ENCODE data around the gene HBG1. TPM values are rescaled to one million over a fixed set of nuclear protein-coding genes. Genes with fewer than 3 reads are reported as not detected.

HBG1 gene
- total and polyA plus RNA-seq, 2 of the 8 experiments (the other 6 are each of a cell fraction or from before 2014, with no cell fraction given) = 0.26 TPM; not detected in 1

DNA sequence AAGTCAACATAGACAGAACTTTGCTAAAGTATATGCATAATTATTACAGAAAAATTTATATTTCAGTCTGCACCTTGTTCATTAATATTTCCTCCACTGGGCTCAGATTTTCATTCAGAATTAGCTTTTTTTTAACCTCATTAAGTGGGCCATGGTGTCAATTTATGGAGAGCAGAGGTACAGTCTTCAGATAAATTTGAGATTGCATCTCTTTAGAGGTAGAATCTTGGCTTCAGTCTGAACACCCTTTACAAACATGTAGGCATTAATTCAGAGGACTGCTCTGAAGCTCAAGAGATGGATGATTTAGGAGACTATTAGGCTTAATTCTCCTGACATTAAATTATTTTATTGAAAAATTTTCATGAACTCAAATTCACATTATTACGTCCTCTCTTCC, 19.4 kb downstream of the HBG1 start:
- no peaks in the 10 kb centered on the region for H3K4me1 ChIP-seq (replicated peaks in 1 of 4; ENCODE audit: control insufficient read depth in 3 of 4, insufficient read depth in 4 of 4, low read length in 3 of 4)
- H2BK12ac ChIP-seq (ENCODE audit: low read depth, low read length) = no peak overlapping the region
- H4K8ac ChIP-seq (ENCODE audit: extremely low read depth, insufficient read depth, low read length) = no peak overlapping the region
- no peaks in the 10 kb centered on the region for H3K79me2 ChIP-seq (ENCODE audit: control insufficient read depth in 1 of 2, insufficient read depth in 2 of 2, low read length in 2 of 2)
- H3K9ac ChIP-seq (replicated peaks in 1 of 4; ENCODE audit: extremely low read depth in 1 of 4, low read depth in 3 of 4, low read length in 3 of 4) = no peak overlapping the region
- H4K5ac ChIP-seq (ENCODE audit: insufficient read length, low read depth, low read length) = no peak overlapping the region
- H3K27ac ChIP-seq (ENCODE audit: low read depth, low read length) = no peak overlapping the region
- H2AK5ac ChIP-seq (ENCODE audit: low read depth, low read length) = no peak overlapping the region
- H3K23ac ChIP-seq (ENCODE audit: insufficient read length) = no peak overlapping the region
- H3K4me2 ChIP-seq (ENCODE audit: insufficient read depth in 1 of 2, low read depth in 2 of 2, low read length in 2 of 2) = no peak overlapping the region
- H3K18ac ChIP-seq (ENCODE audit: extremely low read depth, low read length) = no peak overlapping the region
- ChIA-PET CTCF (ENCODE audit: partially characterized antibody) (interaction anchor here (1.7 kb wide), 1 partner anchor 10 kb away, joined by 4 read pairs; no protein-coding TSS in a partner anchor), POLR2A (ENCODE audit: partially characterized antibody) (no interaction called here)
- no peak overlapping the region for H3K14ac ChIP-seq (ENCODE audit: insufficient read length)
- DNase-seq (ENCODE audit: low read depth in 1 of 2, low spot score in 2 of 2) = no peak
- no peak overlapping the region for H3K56ac ChIP-seq (replicated peaks; ENCODE audit: insufficient read length, low read depth, low read length)
- no peaks in the 10 kb centered on the region for H4K20me1 ChIP-seq (replicated peaks in 1 of 2; ENCODE audit: control insufficient read depth in 1 of 2, insufficient read depth in 2 of 2, low read length in 2 of 2)
- H3K36me3 ChIP-seq (ENCODE audit: control insufficient read depth in 2 of 4, insufficient read depth in 4 of 4, low read length in 3 of 4) = no peaks in the 10 kb centered on the region
- no peak for FAIRE-seq
- no peak overlapping the region for H4K91ac ChIP-seq (replicated peaks; ENCODE audit: insufficient read length, low read length)
- H2BK20ac ChIP-seq (ENCODE audit: low read length) = no peak overlapping the region
- no peak overlapping the region for H2BK5ac ChIP-seq (ENCODE audit: low read depth, low read length)
- no peaks in the 10 kb centered on the region for H3K9me3 ChIP-seq (ENCODE audit: insufficient read depth in 2 of 2, low read depth in 1 of 2, low read length in 1 of 2)
- no peak overlapping the region for H2AFZ ChIP-seq (ENCODE audit: low read length)
- H3K27me3 ChIP-seq (replicated peaks in 1 of 4; ENCODE audit: control insufficient read depth in 3 of 4, extremely low read depth in 1 of 4, insufficient read depth in 3 of 4, low read length in 3 of 4) = no peaks in the 10 kb centered on the region
- H2BK120ac ChIP-seq (replicated peaks; ENCODE audit: low read depth, low read length) = no peak overlapping the region
- no peaks in the 10 kb centered on the region; the same call in 1 of the 2 replicates for H3K23me2 ChIP-seq (ENCODE audit: low read depth, low read length)
- no peak overlapping the region for H3K4me3 ChIP-seq (ENCODE audit: extremely low read depth in 1 of 4, insufficient read depth in 2 of 4, low read depth in 3 of 4, low read length in 4 of 4)
- 94 to 100% methylated on average over 1 of the region's 1 CpG for WGBS, 2 experiments (ENCODE audit: extremely low coverage in 1 of 2, insufficient coverage in 1 of 2, insufficient read length in 1 of 2, insufficient replicate concordance in 2 of 2, low coverage in 1 of 2, low lambda C conversion rate in 2 of 2, missing lambda C conversion rate in 1 of 2)
- no peak overlapping the region for H2BK15ac ChIP-seq (ENCODE audit: low read length)
- no peaks in the 10 kb centered on the region for H3K79me1 ChIP-seq (ENCODE audit: low read depth, low read length)
- no peak overlapping the region for H3K4ac ChIP-seq (replicated peaks; ENCODE audit: insufficient read length, low read depth, low read length)
- TF ChIP-seq GTF2F1 (IDR thresholded peaks at IDR 0.05; ENCODE audit: borderline replicate concordance, low read depth, low read length) (no peak), YY1 (IDR thresholded peaks at IDR 0.05; ENCODE audit: low read depth, low read length) (no peak), TBP (IDR thresholded peaks at IDR 0.05; ENCODE audit: low read depth, low read length) (no peak), TAF1 (IDR thresholded peaks at IDR 0.05; ENCODE audit: low read depth, low read length) (no peak), FOSL1 (IDR thresholded peaks at IDR 0.05; ENCODE audit: insufficient read depth, low read depth, low read length) (no peak), MAFK (IDR thresholded peaks at IDR 0.05; ENCODE audit: low read depth, low read length) (no peak)
- TF ChIP-seq, protein P1, sequence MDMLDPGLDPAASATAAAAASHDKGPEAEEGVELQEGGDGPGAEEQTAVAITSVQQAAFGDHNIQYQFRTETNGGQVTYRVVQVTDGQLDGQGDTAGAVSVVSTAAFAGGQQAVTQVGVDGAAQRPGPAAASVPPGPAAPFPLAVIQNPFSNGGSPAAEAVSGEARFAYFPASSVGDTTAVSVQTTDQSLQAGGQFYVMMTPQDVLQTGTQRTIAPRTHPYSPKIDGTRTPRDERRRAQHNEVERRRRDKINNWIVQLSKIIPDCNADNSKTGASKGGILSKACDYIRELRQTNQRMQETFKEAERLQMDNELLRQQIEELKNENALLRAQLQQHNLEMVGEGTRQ (IDR thresholded peaks at IDR 0.05; ENCODE audit: low read length) = no peak

Data from H1 (cell line).